ENCODE data around the gene PNLDC1.

The PNLDC1 gene, protein sequence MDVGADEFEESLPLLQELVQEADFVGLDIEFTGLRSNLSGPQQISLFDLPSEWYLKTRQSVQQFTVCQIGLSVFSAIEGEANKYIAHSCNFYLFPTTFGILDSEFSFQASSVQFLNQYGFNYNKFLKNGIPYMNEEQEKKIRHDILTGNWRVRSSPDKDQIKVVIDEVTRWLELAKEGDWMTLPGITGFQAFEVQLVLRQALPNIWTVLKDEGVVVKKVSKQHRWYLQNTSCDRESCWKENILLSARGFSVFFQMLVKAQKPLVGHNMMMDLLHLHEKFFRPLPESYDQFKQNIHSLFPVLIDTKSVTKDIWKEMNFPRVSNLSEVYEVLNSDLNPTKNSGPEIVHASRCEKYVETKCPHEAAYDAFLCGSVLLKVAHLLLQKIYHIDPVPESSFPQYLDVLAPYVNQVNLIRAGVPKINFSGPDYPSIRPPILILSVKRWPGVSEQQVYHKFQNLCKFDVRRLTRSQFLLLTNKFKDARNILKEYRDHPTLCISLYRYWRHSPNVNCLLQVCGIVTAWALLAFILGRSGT

GRCh38 chr6:159800141-159800865, at the start of gene PNLDC1:
PNLDC1 (plus strand) TSS chr6:159800276; CDS start chr6:159800308, 32 bp downstream.
- no peak for DNase-seq (ENCODE audit: low read depth in 2 of 2)

DNA sequence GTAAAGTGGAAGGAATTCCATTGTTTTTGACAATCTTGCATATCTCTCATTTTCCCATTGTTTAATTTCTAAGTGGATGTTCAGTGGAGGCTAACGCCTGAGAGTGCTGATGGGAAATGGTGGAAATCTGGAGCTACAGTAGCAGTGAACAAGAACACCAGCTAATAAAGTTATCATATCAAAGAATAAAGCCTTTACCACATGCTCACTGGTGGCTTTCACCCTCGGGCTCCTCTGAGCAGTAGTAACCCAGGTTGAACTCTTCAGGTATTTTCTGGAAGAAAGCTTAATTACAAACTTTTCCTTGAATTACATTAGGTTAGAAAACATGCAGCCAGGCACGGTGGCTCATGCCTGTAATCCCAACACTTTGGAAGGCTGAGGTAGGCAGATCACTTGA, 48.6 kb upstream of the PNLDC1 start:
- no peak for DNase-seq (ENCODE audit: low read depth in 2 of 2)

DNA sequence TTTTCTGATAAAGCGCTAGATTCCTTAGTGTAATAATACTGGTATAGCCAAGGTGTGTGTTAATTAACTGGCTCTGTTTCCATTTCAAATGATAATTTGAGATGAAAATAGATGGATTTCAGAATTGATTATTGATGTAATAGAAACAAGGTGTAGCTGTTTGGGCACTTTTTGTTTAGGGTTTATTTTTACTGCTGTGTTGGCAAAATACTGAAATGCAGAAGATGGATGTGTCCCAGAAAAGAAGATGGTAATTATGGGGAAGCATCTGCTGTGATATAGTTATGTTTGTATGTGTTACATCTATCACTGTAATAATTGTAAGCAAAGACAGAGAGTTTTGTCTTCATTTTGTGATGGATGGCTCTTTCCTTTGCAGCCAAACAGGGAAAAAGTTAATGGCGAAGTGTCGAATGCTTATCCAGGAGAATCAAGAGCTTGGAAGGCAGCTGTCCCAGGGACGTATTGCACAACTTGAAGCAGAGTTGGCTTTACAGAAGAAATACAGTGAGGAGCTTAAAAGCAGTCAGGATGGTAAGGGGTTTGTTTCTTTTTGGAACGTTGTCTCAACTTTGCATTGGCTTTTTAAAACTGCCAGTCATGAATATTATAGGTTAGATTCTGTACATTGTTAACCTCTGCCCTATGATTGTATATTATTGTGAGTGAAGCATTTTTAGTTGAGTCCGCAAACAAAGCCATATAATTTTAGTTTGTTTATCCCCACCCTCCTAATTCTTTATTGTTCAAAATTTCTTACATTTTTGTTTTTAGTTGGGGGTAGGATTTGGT, 46.8 kb upstream of the PNLDC1 start:
- DNase-seq (ENCODE audit: low read depth in 2 of 2) = no peak

GRCh38 chr6:159754401-159754800, 45.7 kb upstream of the PNLDC1 start:
- DNase-seq (ENCODE audit: low read depth in 2 of 2) = no peak

DNA sequence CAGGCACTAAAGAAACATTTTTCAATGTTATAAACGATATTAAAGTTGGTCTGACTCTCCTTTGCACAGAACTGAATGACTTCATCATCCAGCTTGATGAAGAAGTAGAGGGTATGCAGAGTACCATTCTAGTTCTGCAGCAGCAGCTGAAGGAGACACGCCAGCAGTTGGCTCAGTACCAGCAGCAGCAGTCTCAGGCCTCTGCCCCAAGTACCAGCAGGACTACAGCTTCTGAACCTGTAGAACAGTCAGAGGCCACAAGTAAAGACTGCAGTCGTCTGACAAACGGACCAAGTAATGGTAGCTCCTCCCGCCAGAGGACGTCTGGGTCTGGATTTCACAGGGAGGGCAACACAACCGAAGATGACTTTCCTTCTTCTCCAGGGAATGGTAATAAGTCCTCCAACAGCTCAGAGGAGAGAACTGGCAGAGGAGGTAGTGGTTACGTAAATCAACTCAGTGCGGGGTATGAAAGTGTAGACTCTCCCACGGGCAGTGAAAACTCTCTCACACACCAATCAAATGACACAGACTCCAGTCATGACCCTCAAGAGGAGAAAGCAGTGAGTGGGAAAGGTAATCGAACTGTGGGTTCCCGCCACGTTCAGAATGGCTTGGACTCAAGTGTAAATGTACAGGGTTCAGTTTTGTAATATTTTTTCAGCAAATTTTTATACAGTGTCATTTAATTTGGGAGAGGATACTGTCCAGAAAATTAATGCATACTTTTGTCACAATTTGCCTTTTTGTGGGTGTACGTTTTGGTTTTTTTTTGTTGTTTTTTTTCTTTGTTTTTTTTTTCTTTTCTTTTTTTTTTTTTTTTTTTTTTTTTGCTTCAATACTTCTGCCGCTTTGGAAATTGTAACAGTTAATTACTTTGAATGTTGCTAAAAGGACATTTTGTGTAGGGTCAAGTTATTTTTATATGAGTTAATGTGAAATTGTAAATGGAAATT, 44.8 kb upstream of the PNLDC1 start:
- no peak for DNase-seq (ENCODE audit: low read depth in 2 of 2)

GRCh38 chr6:159756508-159756907, 43.6 kb upstream of the PNLDC1 start:
- DNase-seq (ENCODE audit: low read depth in 2 of 2) = no peak

GRCh38 chr6:159758031-159759001, 41.8 kb upstream of the PNLDC1 start:
- DNase-seq (ENCODE audit: low read depth in 2 of 2) = no peak

- DNase-seq (ENCODE audit: low read depth in 2 of 2) = no peak
These were observed 40.4 kb upstream of the PNLDC1 start for GRCh38 chr6:159759645-159760044.

- no peak for DNase-seq (ENCODE audit: low read depth in 2 of 2)
These were observed 39.4 kb upstream of the PNLDC1 start for GRCh38 chr6:159760602-159761057.

GRCh38 chr6:159761129-159761872, 38.8 kb upstream of the PNLDC1 start:
- DNase-seq (ENCODE audit: low read depth in 2 of 2) = no peak

- peak; percentile 84 to 85 for DNase-seq (ENCODE audit: low read depth in 2 of 2)
These were observed 38.0 kb upstream of the PNLDC1 start, which contains the start of gene ACAT2 for GRCh38 chr6:159761873-159762680. ACAT2 (plus strand) TSS chr6:159762045; CDS start chr6:159762088, 43 bp downstream.

- DNase-seq (ENCODE audit: low read depth in 2 of 2) = no peak
These were observed 37.3 kb upstream of the PNLDC1 start for GRCh38 chr6:159762681-159763293.

DNA sequence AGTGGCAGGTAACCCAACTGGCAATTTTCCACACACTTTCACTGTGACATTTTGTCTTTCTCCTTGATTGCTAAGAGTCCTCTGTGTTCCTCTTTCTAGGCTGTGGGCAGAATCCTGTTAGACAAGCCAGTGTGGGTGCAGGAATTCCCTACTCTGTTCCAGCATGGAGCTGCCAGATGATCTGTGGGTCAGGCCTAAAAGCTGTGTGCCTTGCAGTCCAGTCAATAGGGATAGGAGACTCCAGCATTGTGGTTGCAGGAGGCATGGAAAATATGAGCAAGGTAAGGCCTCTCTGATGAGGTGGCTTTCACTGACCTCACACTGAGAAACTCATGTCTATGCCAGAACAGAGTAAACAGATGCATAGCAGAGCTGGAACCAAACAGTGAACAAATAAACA, 33.2 kb upstream of the PNLDC1 start:
- no peak for DNase-seq (ENCODE audit: low read depth in 2 of 2)

DNA sequence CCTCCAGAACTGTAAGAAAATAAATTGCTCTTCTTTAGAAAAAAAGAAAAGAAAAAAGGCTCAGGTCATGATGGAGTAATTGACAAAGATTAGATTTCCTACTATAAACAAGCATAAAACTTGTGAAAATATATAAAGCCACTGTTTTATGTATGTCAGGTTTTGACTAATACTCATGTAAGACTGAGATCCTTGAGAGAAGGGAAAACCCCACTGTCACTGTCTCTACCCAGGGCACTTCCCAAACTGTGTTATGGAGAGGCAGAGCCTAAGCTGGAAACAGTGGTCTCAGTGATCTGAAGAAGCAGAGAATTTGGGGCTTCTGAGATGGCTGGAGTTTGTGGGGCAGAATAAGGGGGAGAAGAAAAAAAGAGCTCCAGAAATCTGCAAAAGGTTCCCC, 30.6 kb upstream of the PNLDC1 start:
- DNase-seq (ENCODE audit: low read depth in 2 of 2) = no peak

GRCh38 chr6:159772196-159772595, 27.9 kb upstream of the PNLDC1 start:
- no peak for DNase-seq (ENCODE audit: low read depth in 2 of 2)

DNA sequence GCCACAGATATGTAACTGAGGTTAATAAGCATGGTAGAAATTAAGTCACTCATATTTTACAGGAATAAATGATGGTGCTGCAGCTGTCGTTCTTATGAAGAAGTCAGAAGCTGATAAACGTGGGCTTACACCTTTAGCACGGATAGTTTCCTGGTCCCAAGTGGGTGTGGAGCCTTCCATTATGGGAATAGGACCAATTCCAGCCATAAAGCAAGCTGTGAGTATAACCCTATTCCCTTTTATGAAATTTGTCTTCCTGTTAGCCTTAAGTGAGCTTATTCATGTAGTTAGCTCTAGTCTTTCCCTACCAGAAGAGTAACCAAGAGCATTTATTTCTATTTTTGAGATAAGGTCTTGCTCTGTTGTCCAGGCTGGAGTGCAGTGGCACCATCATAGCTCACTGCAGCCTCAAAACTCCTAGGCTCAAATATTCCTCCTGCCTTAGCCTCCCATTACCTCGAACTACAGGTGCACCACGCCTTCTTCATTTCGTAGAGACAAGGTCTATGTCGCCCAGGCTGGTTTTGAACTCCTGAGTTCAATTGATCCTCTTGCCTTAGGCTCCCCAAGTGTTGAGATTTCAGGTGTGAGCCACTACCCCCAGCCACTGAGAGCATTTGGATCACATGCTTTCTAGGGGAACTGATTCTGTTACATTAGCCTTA, 22.7 kb upstream of the PNLDC1 start:
- no peak for DNase-seq (ENCODE audit: low read depth in 2 of 2)

DNA sequence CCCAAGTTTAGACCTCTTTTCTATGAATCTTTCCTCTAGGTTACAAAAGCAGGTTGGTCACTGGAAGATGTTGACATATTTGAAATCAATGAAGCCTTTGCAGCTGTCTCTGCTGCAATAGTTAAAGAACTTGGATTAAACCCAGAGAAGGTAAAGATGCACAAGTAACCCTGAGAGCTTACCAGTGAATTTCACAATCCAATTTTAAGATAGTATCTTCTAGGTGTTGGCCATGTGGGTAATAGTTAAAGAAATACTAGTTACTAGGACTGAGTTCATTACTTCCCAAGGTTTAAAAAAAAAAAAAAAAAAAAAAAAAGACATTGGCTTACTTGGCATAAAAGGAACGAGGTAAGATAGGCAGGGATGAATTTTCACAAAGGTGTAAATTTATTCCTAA, 21.9 kb upstream of the PNLDC1 start:
- DNase-seq (ENCODE audit: low read depth in 2 of 2) = no peak

All from activated CD4-positive, alpha-beta T cell treated with anti-CD3 and anti-CD28 coated beads for 24 hours (primary cell).